H1 (cell line): ENCODE data around the gene SBNO2. TPM values are rescaled to one million over a fixed set of nuclear protein-coding genes. Genes with fewer than 3 reads are reported as not detected.

ENCODE experiments used
- CTCF ChIA-PET: fragments of 300-600 bp; sonication (Branson Sonifier 250); formaldehyde crosslinking; loops from one replicate; lab custom pipeline; 2021; ENCODE audit not compliant: partially characterized antibody; lab: Charles Lee
- POLR2A ChIA-PET: fragments of 300-600 bp; sonication (Branson Sonifier 250); formaldehyde crosslinking; loops from one replicate; lab custom pipeline; 2021; ENCODE audit warnings: inconsistent platforms; ENCODE audit not compliant: partially characterized antibody; lab: Charles Lee
- DNase-seq, 2 experiments: peaks; one replicate each; pipeline versions ENCODE4 v3.0.0 to v3.0.0-alpha.2; 2010 to 2022; ENCODE audit warnings: low spot score in 2 of 2, low read depth in 1 of 2, mixed read lengths in 1 of 2
- FAIRE-seq: peaks from 2 replicates; lab custom pipeline; 2011; peaks lifted over from hg19 to GRCh38; lab: Jason Lieb, UNC
- H2AFZ ChIP-seq: 2 replicates; pipeline ENCODE4 v1.8.1; 2012; ENCODE audit warnings: low read length, inconsistent platforms
- H2AK5ac ChIP-seq: 2 replicates; pipeline ENCODE4 v1.6.1; 2013; ENCODE audit warnings: low read depth, low read length
- H2BK120ac ChIP-seq: replicated peaks from 2 replicates; pipeline ENCODE3; 2013; ENCODE audit warnings: low read depth, low read length, inconsistent platforms
- H2BK12ac ChIP-seq: 2 replicates; pipeline ENCODE4 v1.6.1; 2013; ENCODE audit warnings: low read depth, low read length
- H2BK15ac ChIP-seq: 2 replicates; pipeline ENCODE4 v1.6.1; 2013; ENCODE audit warnings: low read length
- H2BK20ac ChIP-seq: 2 replicates; pipeline ENCODE4 v1.6.1; 2013; ENCODE audit warnings: low read length
- H2BK5ac ChIP-seq: 2 replicates; pipeline ENCODE4 v1.6.1; 2013; ENCODE audit warnings: low read depth, low read length
- H3K14ac ChIP-seq: 2 replicates; pipeline ENCODE4 v1.6.1; 2013; ENCODE audit warnings: inconsistent platforms; ENCODE audit not compliant: insufficient read length
- H3K18ac ChIP-seq: 2 replicates; pipeline ENCODE4 v1.6.1; 2013; ENCODE audit warnings: low read length; ENCODE audit errors: extremely low read depth
- H3K23ac ChIP-seq: 2 replicates; pipeline ENCODE4 v1.6.1; 2013; ENCODE audit warnings: inconsistent platforms; ENCODE audit not compliant: insufficient read length
- H3K23me2 ChIP-seq: 2 replicates; pipeline ENCODE4 v1.6.1; 2013; ENCODE audit warnings: low read depth, low read length
- H3K27ac ChIP-seq: 2 replicates; pipeline ENCODE4 v1.6.1; 2011; ENCODE audit warnings: low read depth, low read length, inconsistent platforms
- H3K27me3 ChIP-seq, 4 experiments: replicated peaks in 1 of 4; 1 replicate in 1 of 4; 2 replicates in 3 of 4; pipeline versions ENCODE4 v1.6.1 to v1.8.1; 2011 to 2013; ENCODE audit warnings: low read length in 3 of 4, mild to moderate bottlenecking in 3 of 4, inconsistent platforms in 2 of 4, mixed read lengths in 2 of 4, moderate library complexity in 1 of 4; ENCODE audit not compliant: control insufficient read depth in 3 of 4, insufficient read depth in 3 of 4; ENCODE audit errors: extremely low read depth in 1 of 4
- H3K36me3 ChIP-seq, 4 experiments: 2 replicates each; pipeline versions ENCODE4 v1.6.1 to v1.8.1; 2011 to 2013; ENCODE audit warnings: mild to moderate bottlenecking in 4 of 4, low read length in 3 of 4, moderate library complexity in 2 of 4, control low read depth in 1 of 4, inconsistent platforms in 1 of 4; ENCODE audit not compliant: insufficient read depth in 4 of 4, control insufficient read depth in 2 of 4
- H3K4ac ChIP-seq: replicated peaks from 2 replicates; pipeline ENCODE3; 2013; ENCODE audit warnings: low read length, low read depth, mixed read lengths, inconsistent platforms; ENCODE audit not compliant: insufficient read length
- H3K4me1 ChIP-seq, 4 experiments: replicated peaks in 1 of 4; 1 replicate in 1 of 4; 2 replicates in 3 of 4; pipeline versions ENCODE4 v1.6.1 to v1.8.1; 2011 to 2013; ENCODE audit warnings: low read length in 3 of 4, inconsistent platforms in 2 of 4, mixed read lengths in 1 of 4; ENCODE audit not compliant: insufficient read depth in 4 of 4, control insufficient read depth in 3 of 4
- H3K4me2 ChIP-seq, 2 experiments: 2 replicates each; pipeline versions ENCODE4 v1.6.1 to v1.8.1; 2011 to 2013; ENCODE audit warnings: low read depth in 2 of 2, low read length in 2 of 2, control low read depth in 1 of 2, inconsistent platforms in 1 of 2, mild to moderate bottlenecking in 1 of 2; ENCODE audit not compliant: insufficient read depth in 1 of 2
- H3K4me3 ChIP-seq, 4 experiments: fragments of 200-600, 300-600 bp in 1 of 4; sonication (generic), shearing (Covaris generic), sonication (Bioruptor Twin) in 1 of 4; 2 replicates each; pipeline versions ENCODE4 v1.5.1 to v1.8.1; 2011 to 2016; ENCODE audit warnings: low read length in 4 of 4, low read depth in 3 of 4, control low read depth in 2 of 4, inconsistent platforms in 2 of 4, mild to moderate bottlenecking in 2 of 4, mixed read lengths in 1 of 4, moderate library complexity in 1 of 4; ENCODE audit not compliant: insufficient read depth in 2 of 4; ENCODE audit errors: extremely low read depth in 1 of 4
- H3K56ac ChIP-seq: replicated peaks from 2 replicates; pipeline ENCODE3; 2013; ENCODE audit warnings: low read depth, mild to moderate bottlenecking, mixed read lengths, low read length, inconsistent platforms; ENCODE audit not compliant: insufficient read length
- H3K79me1 ChIP-seq: 2 replicates; pipeline ENCODE4 v1.6.1; 2013; ENCODE audit warnings: low read depth, low read length, control low read depth
- H3K79me2 ChIP-seq, 2 experiments: 2 replicates each; pipeline versions ENCODE4 v1.6.1 to v1.8.1; 2012 to 2013; ENCODE audit warnings: low read length in 2 of 2, mild to moderate bottlenecking in 2 of 2, inconsistent platforms in 1 of 2; ENCODE audit not compliant: insufficient read depth in 2 of 2, control insufficient read depth in 1 of 2
- H3K9ac ChIP-seq, 4 experiments: replicated peaks in 1 of 4; 1 replicate in 1 of 4; 2 replicates in 3 of 4; pipeline versions ENCODE4 v1.6.1 to v1.8.1; 2011 to 2013; ENCODE audit warnings: low read depth in 3 of 4, low read length in 3 of 4, control low read depth in 2 of 4, mild to moderate bottlenecking in 2 of 4, moderate library complexity in 2 of 4, inconsistent platforms in 1 of 4; ENCODE audit errors: extremely low read depth in 1 of 4
- H3K9me3 ChIP-seq, 2 experiments: 2 replicates each; pipeline versions ENCODE4 v1.6.1 to v1.8.1; 2012 to 2013; ENCODE audit warnings: mild to moderate bottlenecking in 2 of 2, moderate library complexity in 2 of 2, control low read depth in 1 of 2, inconsistent platforms in 1 of 2, low read depth in 1 of 2, low read length in 1 of 2, mixed read lengths in 1 of 2; ENCODE audit not compliant: insufficient read depth in 2 of 2
- H4K20me1 ChIP-seq, 2 experiments: replicated peaks in 1 of 2; 2 replicates each; pipeline versions ENCODE3 to v1.8.1; 2011 to 2013; ENCODE audit warnings: inconsistent platforms in 2 of 2, low read length in 2 of 2, mild to moderate bottlenecking in 1 of 2; ENCODE audit not compliant: insufficient read depth in 2 of 2, control insufficient read depth in 1 of 2
- H4K5ac ChIP-seq: 2 replicates; pipeline ENCODE4 v1.6.1; 2013; ENCODE audit warnings: low read length, low read depth, mixed read lengths, inconsistent platforms; ENCODE audit not compliant: insufficient read length
- H4K8ac ChIP-seq: 2 replicates; pipeline ENCODE4 v1.8.0; 2013; ENCODE audit warnings: mild to moderate bottlenecking, moderate library complexity, low read length, inconsistent platforms; ENCODE audit not compliant: insufficient read depth; ENCODE audit errors: extremely low read depth
- H4K91ac ChIP-seq: replicated peaks from 2 replicates; pipeline ENCODE3; 2013; ENCODE audit warnings: low read length, mixed read lengths, inconsistent platforms; ENCODE audit not compliant: insufficient read length
- ASH2L ChIP-seq: fragments of 200-600, 300-600 bp; sonication (generic); IDR thresholded peaks from one replicate; pipeline ENCODE4 v1.7.1; 2017; ENCODE audit warnings: low read length
- CHD2 ChIP-seq: IDR thresholded peaks from 2 replicates; pipeline ENCODE4 v1.6.1; 2012; ENCODE audit warnings: low read length, improper control_type of control experiment
- whole genome bisulfite sequencing, 2 experiments: shearing (Covaris generic) in 1 of 2; methylation state at CpG; one replicate each; pipeline versions ENCODE4 v1.1.6 to v1.1.7; 2013 to 2015; ENCODE audit warnings: low lambda C conversion rate in 2 of 2, mixed read lengths in 2 of 2, inconsistent platforms in 1 of 2, low coverage in 1 of 2, missing lambda C conversion rate in 1 of 2; ENCODE audit not compliant: insufficient replicate concordance in 2 of 2, insufficient coverage in 1 of 2, insufficient read length in 1 of 2; ENCODE audit errors: extremely low coverage in 1 of 2, missing lambda C conversion rate in 1 of 2; 5-methylcytosine and 5-hydroxymethylcytosine counted together
- polyA plus RNA-seq, 7 experiments: library from polyadenylated mRNA; depleted of rRNA in 3 of 7; stranded (reverse) in 5 of 7; unstranded in 2 of 7; fragments of >200 nt in 5 of 7; fragments of 200-250 nt in 2 of 7; gene quantifications; 1 replicate in 5 of 7; 2 replicates in 1 of 7; 4 replicates in 1 of 7; pipeline versions ENCODE4 v1.2.1 to v1.2.3, GENCODE V29; 2011 to 2013; ENCODE audit warnings: missing spikeins in 2 of 7, mixed read lengths in 2 of 7
- total RNA-seq: library from RNA; stranded (reverse); fragmentation: NEBNext Ultra II Directional; extraction: Animal tissue kit (Norgen Biotek cat#: 25700); gene quantifications from 2 replicates; pipeline ENCODE4 v1.2.1, GENCODE V29; 2021
- TF ChIP-seq, protein P1 (sequence below), 3 experiments: IDR thresholded peaks; 1 replicate in 2 of 3; 2 replicates in 1 of 3; pipeline versions ENCODE4 v1.5.1 to v1.6.1; 2011; ENCODE audit warnings: low read length in 3 of 3, mild to moderate bottlenecking in 3 of 3, inconsistent platforms in 2 of 3, low read depth in 1 of 3, moderate library complexity in 1 of 3; ENCODE audit not compliant: insufficient read depth in 1 of 3; ENCODE audit errors: control extremely low read depth in 1 of 3
- TF ChIP-seq, protein P2 (sequence below): IDR thresholded peaks from 2 replicates; pipeline ENCODE4 v1.6.1; 2012; ENCODE audit warnings: inconsistent platforms

SBNO2 gene
- total and polyA plus RNA-seq, 2 of the 8 experiments (the other 6 are each of a cell fraction or from before 2014, with no cell fraction given), result 12.2 to 31.4 TPM

DNA sequence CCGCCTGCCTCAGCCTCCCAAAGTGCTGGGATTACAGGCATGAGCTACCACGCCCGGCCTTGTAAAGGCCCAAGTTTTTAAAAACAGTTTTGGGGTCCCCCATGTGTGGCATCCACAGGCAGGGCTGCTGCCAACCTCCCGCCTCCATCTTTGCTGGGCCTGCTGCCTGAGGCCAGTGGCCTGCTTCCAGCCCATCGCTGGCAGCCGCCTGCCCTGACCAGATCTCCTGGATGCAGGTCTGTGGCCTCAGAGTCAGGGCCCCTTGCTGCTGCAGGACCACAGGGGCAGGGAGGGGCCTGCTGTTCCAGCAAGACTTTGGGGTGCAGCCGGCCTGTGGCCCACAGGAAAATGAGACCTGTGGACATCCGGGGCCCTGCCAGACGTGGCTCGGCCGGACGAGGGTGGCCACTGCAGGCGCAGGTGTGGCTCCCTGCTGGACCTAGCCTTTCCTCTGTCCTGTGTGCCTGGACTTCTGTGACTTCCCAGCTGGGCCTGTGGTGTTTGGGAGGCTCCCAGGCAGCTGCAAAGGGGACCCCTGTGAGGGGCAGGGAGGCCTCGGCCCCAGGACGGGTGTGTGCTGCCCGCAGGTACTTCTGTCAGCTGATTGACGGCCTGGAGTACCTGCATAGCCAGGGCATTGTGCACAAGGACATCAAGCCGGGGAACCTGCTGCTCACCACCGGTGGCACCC, 45.9 kb upstream of the SBNO2 start:
- TF ChIP-seq CHD2, result no peak
- TF ChIP-seq, protein P1, sequence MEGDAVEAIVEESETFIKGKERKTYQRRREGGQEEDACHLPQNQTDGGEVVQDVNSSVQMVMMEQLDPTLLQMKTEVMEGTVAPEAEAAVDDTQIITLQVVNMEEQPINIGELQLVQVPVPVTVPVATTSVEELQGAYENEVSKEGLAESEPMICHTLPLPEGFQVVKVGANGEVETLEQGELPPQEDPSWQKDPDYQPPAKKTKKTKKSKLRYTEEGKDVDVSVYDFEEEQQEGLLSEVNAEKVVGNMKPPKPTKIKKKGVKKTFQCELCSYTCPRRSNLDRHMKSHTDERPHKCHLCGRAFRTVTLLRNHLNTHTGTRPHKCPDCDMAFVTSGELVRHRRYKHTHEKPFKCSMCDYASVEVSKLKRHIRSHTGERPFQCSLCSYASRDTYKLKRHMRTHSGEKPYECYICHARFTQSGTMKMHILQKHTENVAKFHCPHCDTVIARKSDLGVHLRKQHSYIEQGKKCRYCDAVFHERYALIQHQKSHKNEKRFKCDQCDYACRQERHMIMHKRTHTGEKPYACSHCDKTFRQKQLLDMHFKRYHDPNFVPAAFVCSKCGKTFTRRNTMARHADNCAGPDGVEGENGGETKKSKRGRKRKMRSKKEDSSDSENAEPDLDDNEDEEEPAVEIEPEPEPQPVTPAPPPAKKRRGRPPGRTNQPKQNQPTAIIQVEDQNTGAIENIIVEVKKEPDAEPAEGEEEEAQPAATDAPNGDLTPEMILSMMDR (IDR thresholded peaks at IDR 0.05; ENCODE audit: control extremely low read depth in 1 of 3, insufficient read depth in 1 of 3, low read depth in 1 of 3, low read length in 3 of 3), result no peak
- TF ChIP-seq, protein P2, sequence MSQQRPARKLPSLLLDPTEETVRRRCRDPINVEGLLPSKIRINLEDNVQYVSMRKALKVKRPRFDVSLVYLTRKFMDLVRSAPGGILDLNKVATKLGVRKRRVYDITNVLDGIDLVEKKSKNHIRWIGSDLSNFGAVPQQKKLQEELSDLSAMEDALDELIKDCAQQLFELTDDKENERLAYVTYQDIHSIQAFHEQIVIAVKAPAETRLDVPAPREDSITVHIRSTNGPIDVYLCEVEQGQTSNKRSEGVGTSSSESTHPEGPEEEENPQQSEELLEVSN, result no peak
- TF ChIP-seq ASH2L, result no peak
- Histone ChIP-seq H3K27me3 (no peaks in the 10 kb centered on the region), H2AFZ (no peak overlapping the region), H2BK12ac (no peak overlapping the region), H3K4me3 (no peak overlapping the region), H2BK120ac (no peak overlapping the region), H3K23me2 (no peaks in the 10 kb centered on the region), H3K4ac (no peak overlapping the region), H3K36me3 (peaks cover 0 to 30% (median 0%) of the 10 kb centered on the region in 4 experiments; a peak in 3 of 8 replicates), H3K56ac (no peak overlapping the region), H4K91ac (no peak overlapping the region), H4K8ac (no peak overlapping the region; the same call in 1 of the 2 replicates), H2BK20ac (no peak overlapping the region), H4K5ac (no peak overlapping the region), H2BK5ac (no peak overlapping the region), H3K14ac (no peak overlapping the region), H2AK5ac (no peak overlapping the region), H3K9me3 (no peaks in the 10 kb centered on the region), H3K9ac (no peak overlapping the region), H3K23ac (no peak overlapping the region), H3K18ac (no peak overlapping the region), H4K20me1 (peaks cover 32 to 37% of the 10 kb centered on the region in 2 experiments), H3K79me2 (peaks cover 3 to 36% of the 10 kb centered on the region in 2 experiments; a peak in 3 of 4 replicates), H3K4me2 (no peak overlapping the region), H3K79me1 (peaks cover 9% of the 10 kb centered on the region), H2BK15ac (no peak overlapping the region), H3K4me1 (peaks cover 0 to 3% (median 2%) of the 10 kb centered on the region in 4 experiments; a peak in 3 of 7 replicates), H3K27ac (no peak overlapping the region)
- FAIRE-seq (no peak), DNase-seq (no peak)
- CTCF ChIA-PET, result interaction anchor here (0.6 to 9.0 kb wide), 17 partner anchors 8 to 311 kb away, joined by 3 to 56 read pairs (median 4); partner anchors contain the start of gene ATP5F1D
- POLR2A ChIA-PET, result interaction anchor here (1.0 to 1.4 kb wide), 3 partner anchors 9 to 112 kb away, joined by 3 to 8 read pairs (median 4); no protein-coding TSS in a partner anchor
- WGBS, 2 experiments, result 94% methylated on average over 19 of the region's 19 CpGs; no CpG with 5 or more reads in 1 of the 2 experiments
